HG03025 (cell line): Measurements from ENCODE around the gene ATOH8.
"Not testable (repeated sequence)": the region's sequence is repeated elsewhere in the genome, so short reads cannot be mapped to it uniquely, and the experiment has no call there.

Experiments
- ATAC-seq: cut with Tn5 transposase; IDR thresholded peaks from one replicate; pipeline ENCODE4 v1.9.1; 2021; ENCODE audit warnings: mild to moderate bottlenecking, moderate library complexity; ENCODE audit not compliant: unreplicated experiment, low FRiP score

The ATOH8 gene

GRCh38 chr2:85813211-85813981 is 59.6 kb downstream of the ATOH8 start:
- ATAC-seq: no peak

GRCh38 chr2:85813982-85814801 is 60.4 kb downstream of the ATOH8 start:
- ATAC-seq: no peak

GRCh38 chr2:85814802-85815550 is 61.2 kb downstream of the ATOH8 start:
- no peak for ATAC-seq

GRCh38 chr2:85819811-85820510 is 66.2 kb downstream of the ATOH8 start:
- no peak for ATAC-seq

GRCh38 chr2:85822766-85823165 is 69.0 kb downstream of the ATOH8 start:
- ATAC-seq: no peak

GRCh38 chr2:85823951-85824350 is 70.2 kb downstream of the ATOH8 start:
- no peak for ATAC-seq

GRCh38 chr2:85826990-85827878 is 73.4 kb downstream of the ATOH8 start:
- ATAC-seq: no peak

- no peak for ATAC-seq
Observed at GRCh38 chr2:85827879-85828569, 74.2 kb downstream of the ATOH8 start.

GRCh38 chr2:85828725-85829124 is 74.9 kb downstream of the ATOH8 start:
- ATAC-seq: no peak

- ATAC-seq: not testable (repeated sequence)
Observed at GRCh38 chr2:85829394-85829793, 75.6 kb downstream of the ATOH8 start.

GRCh38 chr2:85830645-85831044 is 76.9 kb downstream of the ATOH8 start:
- no peak for ATAC-seq

GRCh38 chr2:85831735-85832134 is 77.9 kb downstream of the ATOH8 start:
- ATAC-seq: no peak

GRCh38 chr2:85834466-85834865 is 80.7 kb downstream of the ATOH8 start:
- ATAC-seq: no peak
